ENCODE data around the gene SOD2.

- TF ChIP-seq CTCF (IDR thresholded peaks at IDR 0.05) (no peak), POLR2AphosphoS5 (IDR thresholded peaks at IDR 0.05; ENCODE audit: low read depth, low read length) (no peak), TCF7L2 (IDR thresholded peaks at IDR 0.05; ENCODE audit: low read depth, low read length) (no peak)
- TF ChIP-seq, protein P1, sequence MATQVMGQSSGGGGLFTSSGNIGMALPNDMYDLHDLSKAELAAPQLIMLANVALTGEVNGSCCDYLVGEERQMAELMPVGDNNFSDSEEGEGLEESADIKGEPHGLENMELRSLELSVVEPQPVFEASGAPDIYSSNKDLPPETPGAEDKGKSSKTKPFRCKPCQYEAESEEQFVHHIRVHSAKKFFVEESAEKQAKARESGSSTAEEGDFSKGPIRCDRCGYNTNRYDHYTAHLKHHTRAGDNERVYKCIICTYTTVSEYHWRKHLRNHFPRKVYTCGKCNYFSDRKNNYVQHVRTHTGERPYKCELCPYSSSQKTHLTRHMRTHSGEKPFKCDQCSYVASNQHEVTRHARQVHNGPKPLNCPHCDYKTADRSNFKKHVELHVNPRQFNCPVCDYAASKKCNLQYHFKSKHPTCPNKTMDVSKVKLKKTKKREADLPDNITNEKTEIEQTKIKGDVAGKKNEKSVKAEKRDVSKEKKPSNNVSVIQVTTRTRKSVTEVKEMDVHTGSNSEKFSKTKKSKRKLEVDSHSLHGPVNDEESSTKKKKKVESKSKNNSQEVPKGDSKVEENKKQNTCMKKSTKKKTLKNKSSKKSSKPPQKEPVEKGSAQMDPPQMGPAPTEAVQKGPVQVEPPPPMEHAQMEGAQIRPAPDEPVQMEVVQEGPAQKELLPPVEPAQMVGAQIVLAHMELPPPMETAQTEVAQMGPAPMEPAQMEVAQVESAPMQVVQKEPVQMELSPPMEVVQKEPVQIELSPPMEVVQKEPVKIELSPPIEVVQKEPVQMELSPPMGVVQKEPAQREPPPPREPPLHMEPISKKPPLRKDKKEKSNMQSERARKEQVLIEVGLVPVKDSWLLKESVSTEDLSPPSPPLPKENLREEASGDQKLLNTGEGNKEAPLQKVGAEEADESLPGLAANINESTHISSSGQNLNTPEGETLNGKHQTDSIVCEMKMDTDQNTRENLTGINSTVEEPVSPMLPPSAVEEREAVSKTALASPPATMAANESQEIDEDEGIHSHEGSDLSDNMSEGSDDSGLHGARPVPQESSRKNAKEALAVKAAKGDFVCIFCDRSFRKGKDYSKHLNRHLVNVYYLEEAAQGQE (IDR thresholded peaks at IDR 0.05; ENCODE audit: insufficient read depth in 1 of 2, low read depth in 2 of 2, low read length in 1 of 2): no peak
Observed at GRCh38 chr6:159646733-159647132, 46.3 kb downstream of the SOD2 start.
